ENCODE measurements around the gene NUCB1. TPM values are rescaled to one million over a fixed set of nuclear protein-coding genes. Genes with fewer than 3 reads are reported as not detected.

Gene NUCB1
- total and polyA plus RNA-seq, 2 donors (not counting 3 experiments of a cell fraction or from before 2014, with no cell fraction given), result 194 to 231 TPM

GRCh38 chr19:48950159-48950558 is 50.0 kb downstream of the NUCB1 start:
- intact Hi-C loops (cut with micrococcal nuclease) (no loop called here), dilution Hi-C loops (cut with MboI; ENCODE audit: extremely low pct_ligation_motif_present, low sequenced_read_pairs) (no loop called here)
- no peaks in the 10 kb centered on the region for H3K36me3 ChIP-seq (ENCODE audit: control insufficient read depth in 2 of 2, extremely low read depth in 1 of 2, insufficient read depth in 2 of 2, low read length in 2 of 2)
- no peak overlapping the region for H3K9ac ChIP-seq (replicated peaks; ENCODE audit: extremely low read depth, insufficient read depth, low read length)
- H3K4me1 ChIP-seq (ENCODE audit: control insufficient read depth, extremely low read depth, insufficient read depth, low read length), result peaks cover 7% of the 10 kb centered on the region
- ChIA-PET POLR2A (no interaction called here), CTCF (interaction anchor here (1.2 to 1.4 kb wide), 2 partner anchors 21 to 162 kb away, joined by 3 read pairs; no protein-coding TSS in a partner anchor)
- H3K27ac ChIP-seq (ENCODE audit: insufficient read depth, low read depth, low read length), result no peak overlapping the region
- no peaks in the 10 kb centered on the region for H3K9me1 ChIP-seq (replicated peaks; ENCODE audit: control insufficient read depth, extremely low read depth, insufficient read depth, low read length)
- no peaks in the 10 kb centered on the region for H3K27me3 ChIP-seq (ENCODE audit: control insufficient read depth in 2 of 2, insufficient read depth in 2 of 2, low read length in 2 of 2)
- H3K4me3 ChIP-seq (replicated peaks in 1 of 3; ENCODE audit: insufficient read depth in 1 of 3, low read depth in 1 of 3, low read length in 3 of 3), result no peak overlapping the region
- H3K4me2 ChIP-seq (ENCODE audit: insufficient read depth, low read length), result no peak overlapping the region
- H2AFZ ChIP-seq (ENCODE audit: low read depth, low read length), result no peak overlapping the region
- H3K9me3 ChIP-seq (replicated peaks; ENCODE audit: control insufficient read depth, insufficient read depth, low read length), result no peaks in the 10 kb centered on the region
- DNase-seq (ENCODE audit: low read depth, low spot score) (no peak), FAIRE-seq (no peak)
- peaks cover 3% of the 10 kb centered on the region for H3K79me2 ChIP-seq (ENCODE audit: control insufficient read depth, insufficient read depth, low read length)
- BruUV-seq (replicated peaks), result no TSS peak
- H4K20me1 ChIP-seq (replicated peaks; ENCODE audit: control insufficient read depth, extremely low read depth, insufficient read depth, low read length), result no peaks in the 10 kb centered on the region
- no peak for TF ChIP-seq MAX (IDR thresholded peaks at IDR 0.05; ENCODE audit: insufficient read depth, insufficient read length)
- TF ChIP-seq FOS (IDR thresholded peaks at IDR 0.05; ENCODE audit: borderline replicate concordance, insufficient read depth, low read length), result no peak
- TF ChIP-seq MYC (IDR thresholded peaks at IDR 0.05; ENCODE audit: low read depth, low read length), result no peak
- TF ChIP-seq CTCF (IDR thresholded peaks at IDR 0.05; ENCODE audit: extremely low read depth in 1 of 2, insufficient read depth in 1 of 2, low read depth in 1 of 2, low read length in 2 of 2), result no peak
- no peak for TF ChIP-seq GATA2 (IDR thresholded peaks at IDR 0.05; ENCODE audit: insufficient read depth, insufficient read length, low read depth, low read length)
- TF ChIP-seq POLR2AphosphoS5 (IDR thresholded peaks at IDR 0.05; ENCODE audit: insufficient read depth, low read depth, low read length), result no peak
- no peak for TF ChIP-seq JUN (IDR thresholded peaks at IDR 0.05; ENCODE audit: borderline replicate concordance, insufficient read depth, insufficient read length, low read depth)
- no peak for TF ChIP-seq EZH2 (IDR thresholded peaks at IDR 0.05; ENCODE audit: borderline replicate concordance, low read depth, low read length, severe bottlenecking)
- no peak for TF ChIP-seq POLR2A (IDR thresholded peaks at IDR 0.05; ENCODE audit: low read depth, low read length)

Data from endothelial cell of umbilical vein (primary cell).